H9 (cell line): ENCODE measurements around the gene FBXL19. TPM values are rescaled to one million over a fixed set of nuclear protein-coding genes. Genes with fewer than 3 reads are reported as not detected.

Experiments used
- DNase-seq: peaks from one replicate; pipeline ENCODE4 v3.0.0-alpha.2; 2017
- H2AFZ ChIP-seq: one replicate; pipeline ENCODE4 v1.6.1; 2013; ENCODE audit warnings: mild to moderate bottlenecking, low read length, control low read depth, moderate library complexity
- H2AK5ac ChIP-seq: 2 replicates; pipeline ENCODE4 v1.6.1; 2013; ENCODE audit warnings: low read length, control low read depth, mixed read lengths; ENCODE audit not compliant: insufficient read length
- H2BK120ac ChIP-seq: one replicate; pipeline ENCODE4 v1.6.1; 2013; ENCODE audit warnings: low read depth, mild to moderate bottlenecking, low read length, control low read depth, inconsistent platforms; ENCODE audit not compliant: poor library complexity, severe bottlenecking
- H2BK12ac ChIP-seq: 2 replicates; pipeline ENCODE4 v1.6.1; 2013; ENCODE audit warnings: low read length, control low read depth, mixed read lengths, low read depth; ENCODE audit not compliant: insufficient read length
- H2BK15ac ChIP-seq: 2 replicates; pipeline ENCODE4 v1.6.1; 2013; ENCODE audit warnings: low read depth, low read length, control low read depth
- H2BK20ac ChIP-seq: one replicate; pipeline ENCODE4 v1.6.1; 2013; ENCODE audit warnings: low read depth, mild to moderate bottlenecking, low read length, control low read depth, inconsistent platforms; ENCODE audit not compliant: poor library complexity, severe bottlenecking
- H2BK5ac ChIP-seq: 2 replicates; pipeline ENCODE4 v1.6.1; 2013; ENCODE audit warnings: low read length, control low read depth, mixed read lengths; ENCODE audit not compliant: insufficient read length
- H3K14ac ChIP-seq: 2 replicates; pipeline ENCODE4 v1.6.1; 2013; ENCODE audit warnings: low read length, control low read depth; ENCODE audit not compliant: insufficient read depth
- H3K18ac ChIP-seq: 2 replicates; pipeline ENCODE4 v1.6.1; 2013; ENCODE audit warnings: low read depth, mild to moderate bottlenecking, mixed read lengths, low read length, control low read depth; ENCODE audit not compliant: insufficient read length
- H3K23ac ChIP-seq: 2 replicates; pipeline ENCODE4 v1.6.1; 2013; ENCODE audit warnings: low read length, control low read depth, mixed read lengths, low read depth; ENCODE audit not compliant: insufficient read length
- H3K23me2 ChIP-seq: 2 replicates; pipeline ENCODE4 v1.6.1; 2013; ENCODE audit warnings: low read depth, mild to moderate bottlenecking, mixed read lengths, low read length, control low read depth; ENCODE audit not compliant: insufficient read length, poor library complexity, severe bottlenecking
- H3K27ac ChIP-seq: 2 replicates; pipeline ENCODE4 v1.5.1; 2013; ENCODE audit warnings: low read length, control low read depth, mixed read lengths, low read depth; ENCODE audit not compliant: insufficient read length
- H3K27me3 ChIP-seq: 2 replicates; pipeline ENCODE4 v1.6.1; 2013; ENCODE audit warnings: low read length, control low read depth, inconsistent platforms; ENCODE audit not compliant: insufficient read depth
- H3K4ac ChIP-seq: 2 replicates; pipeline ENCODE4 v1.6.1; 2013; ENCODE audit warnings: low read depth, mild to moderate bottlenecking, control low read depth, inconsistent platforms, low read length, moderate library complexity
- H3K4me1 ChIP-seq: 2 replicates; pipeline ENCODE4 v1.6.1; 2013; ENCODE audit warnings: low read length, control low read depth, inconsistent platforms; ENCODE audit not compliant: insufficient read depth
- H3K4me2 ChIP-seq: 2 replicates; pipeline ENCODE4 v1.6.1; 2013; ENCODE audit warnings: low read length, control low read depth, mixed read lengths; ENCODE audit not compliant: insufficient read length, insufficient read depth
- H3K56ac ChIP-seq: 2 replicates; pipeline ENCODE4 v1.6.1; 2013; ENCODE audit warnings: low read depth, mild to moderate bottlenecking, mixed read lengths, low read length, control low read depth; ENCODE audit not compliant: insufficient read length
- H3K79me1 ChIP-seq: 2 replicates; pipeline ENCODE4 v1.6.1; 2013; ENCODE audit warnings: low read depth, mild to moderate bottlenecking, moderate library complexity, low read length, control low read depth, inconsistent platforms; ENCODE audit not compliant: insufficient read depth, poor library complexity, severe bottlenecking
- H3K79me2 ChIP-seq: 2 replicates; pipeline ENCODE4 v1.6.1; 2013; ENCODE audit warnings: low read length, control low read depth, inconsistent platforms; ENCODE audit not compliant: insufficient read depth
- H3K9ac ChIP-seq: 2 replicates; pipeline ENCODE4 v1.6.1; 2013; ENCODE audit warnings: low read length, control low read depth, mixed read lengths; ENCODE audit not compliant: insufficient read length; ENCODE audit errors: extremely low read depth
- H3K9me3 ChIP-seq: one replicate; pipeline ENCODE4 v1.6.1; 2013; ENCODE audit warnings: low read depth, low read length, inconsistent platforms; ENCODE audit not compliant: control insufficient read depth
- H3T11ph ChIP-seq: one replicate; pipeline ENCODE4 v1.6.1; 2013; ENCODE audit warnings: mild to moderate bottlenecking, low read length, control low read depth, inconsistent platforms
- H4K20me1 ChIP-seq: one replicate; pipeline ENCODE4 v1.6.1; 2013; ENCODE audit not compliant: control insufficient read depth, insufficient read length, insufficient read depth
- H4K5ac ChIP-seq: 2 replicates; pipeline ENCODE4 v1.6.1; 2013; ENCODE audit warnings: low read depth, mild to moderate bottlenecking, mixed read lengths, low read length, control low read depth; ENCODE audit not compliant: insufficient read length
- H4K8ac ChIP-seq: replicated peaks from 2 replicates; pipeline ENCODE4 v1.6.1; 2013; ENCODE audit warnings: low read length, control low read depth, mixed read lengths, low read depth; ENCODE audit not compliant: insufficient read length
- H4K91ac ChIP-seq: 2 replicates; pipeline ENCODE4 v1.6.1; 2013; ENCODE audit warnings: low read depth, mild to moderate bottlenecking, moderate library complexity, mixed read lengths, low read length, control low read depth; ENCODE audit not compliant: insufficient read length
- H3K27ac Mint-ChIP-seq, 3 experiments: 2 replicates in 2 of 3; 3 replicates in 1 of 3; pipeline ENCODE4 v1.8.0; 2020 to 2021; ENCODE audit warnings: mixed read lengths in 3 of 3, mild to moderate bottlenecking in 1 of 3, moderate library complexity in 1 of 3
- H3K27me3 Mint-ChIP-seq: 2 replicates; pipeline ENCODE4 v1.8.0; 2021; ENCODE audit warnings: low read depth, mild to moderate bottlenecking, moderate library complexity, mixed read lengths
- H3K36me3 Mint-ChIP-seq, 3 experiments: 2 replicates in 2 of 3; 3 replicates in 1 of 3; pipeline ENCODE4 v1.8.0; 2020 to 2021; ENCODE audit warnings: low read depth in 3 of 3, mixed read lengths in 3 of 3; ENCODE audit not compliant: insufficient read depth in 1 of 3
- H3K4me1 Mint-ChIP-seq, 2 experiments: 2 replicates each; pipeline ENCODE4 v1.8.0; 2020; ENCODE audit warnings: mixed read lengths in 2 of 2
- H3K4me3 Mint-ChIP-seq, 2 experiments: 2 replicates in 1 of 2; 3 replicates in 1 of 2; pipeline ENCODE4 v1.8.0; 2020 to 2021; ENCODE audit warnings: mild to moderate bottlenecking in 2 of 2, mixed read lengths in 2 of 2, moderate library complexity in 1 of 2
- H3K9me3 Mint-ChIP-seq, 2 experiments: 2 replicates in 1 of 2; 3 replicates in 1 of 2; pipeline ENCODE4 v1.8.0; 2020; ENCODE audit warnings: mild to moderate bottlenecking in 2 of 2, mixed read lengths in 2 of 2, moderate library complexity in 1 of 2
- WGBS: extraction: QIAGEN DNeasy Blood & Tissue Kit; methylation state at CpG from one replicate; pipeline ENCODE4 v1.1.7; 2013; ENCODE audit warnings: missing lambda C conversion rate, low lambda C conversion rate, mixed read lengths; ENCODE audit not compliant: insufficient read length; ENCODE audit errors: extremely low coverage; 5-methylcytosine and 5-hydroxymethylcytosine counted together
- total RNA-seq: library from RNA; stranded (reverse); gene quantifications from 2 replicates; pipeline ENCODE4 v1.2.1, GENCODE V29; 2021
- TF ChIP-seq, protein P1 (sequence below): fragments of 200-600 bp; sonication (generic); conservative IDR thresholded peaks from 3 replicates; pipeline ENCODE4 v1.8.0; 2021; ENCODE audit warnings: antibody characterized with exemption, mild to moderate bottlenecking

Gene FBXL19
- total RNA-seq, 1 experiment from 2014 or later = 66.8 TPM

DNA sequence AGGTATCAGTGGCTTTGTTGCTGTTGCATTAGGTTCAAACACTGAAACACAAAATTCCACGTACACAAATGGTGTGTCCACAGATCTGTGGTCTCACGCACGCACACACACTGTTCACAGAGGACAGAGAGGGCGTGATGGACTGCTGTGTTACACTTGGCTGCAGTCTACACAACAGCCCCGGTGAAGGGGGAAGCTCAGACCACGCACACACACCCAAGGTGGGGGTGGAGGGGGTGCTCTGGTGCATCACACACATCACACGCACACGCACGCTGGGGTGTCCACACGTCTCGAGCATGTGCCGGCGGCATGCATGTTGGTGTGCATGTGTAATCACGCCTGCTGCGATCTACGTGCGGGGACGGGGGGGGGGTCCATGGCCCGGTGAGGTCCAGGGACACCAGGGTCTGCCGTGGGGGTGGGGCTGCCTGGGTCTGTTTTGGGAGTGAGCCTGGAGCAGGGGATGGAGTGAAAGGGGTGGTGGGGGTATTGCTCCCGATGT lies 69.0 kb downstream of the FBXL19 start:
- H2BK20ac ChIP-seq = no peak overlapping the region
- no peak overlapping the region for H2BK15ac ChIP-seq
- Mint-ChIP-seq H3K27ac (no peak overlapping the region), H3K9me3 (no peaks in the 10 kb centered on the region), H3K36me3 (peaks cover 0 to 9% (median 2%) of the 10 kb centered on the region in 3 experiments; a peak in 2 of 7 replicates), H3K4me1 (peaks cover 7 to 11% of the 10 kb centered on the region in 2 experiments), H3K4me3 (no peak overlapping the region), H3K27me3 (peaks cover 4% of the 10 kb centered on the region)
- no peak overlapping the region for H3K14ac ChIP-seq
- no peaks in the 10 kb centered on the region for H3K79me1 ChIP-seq
- H4K5ac ChIP-seq = no peak overlapping the region
- H3K56ac ChIP-seq = no peak overlapping the region
- H3K9ac ChIP-seq = no peak overlapping the region
- H3K27ac ChIP-seq = no peak overlapping the region
- no peaks in the 10 kb centered on the region for H3K27me3 ChIP-seq
- H2BK5ac ChIP-seq = no peak overlapping the region
- no peak overlapping the region for H3K18ac ChIP-seq
- no peak overlapping the region for H2BK120ac ChIP-seq
- TF ChIP-seq, protein P1, sequence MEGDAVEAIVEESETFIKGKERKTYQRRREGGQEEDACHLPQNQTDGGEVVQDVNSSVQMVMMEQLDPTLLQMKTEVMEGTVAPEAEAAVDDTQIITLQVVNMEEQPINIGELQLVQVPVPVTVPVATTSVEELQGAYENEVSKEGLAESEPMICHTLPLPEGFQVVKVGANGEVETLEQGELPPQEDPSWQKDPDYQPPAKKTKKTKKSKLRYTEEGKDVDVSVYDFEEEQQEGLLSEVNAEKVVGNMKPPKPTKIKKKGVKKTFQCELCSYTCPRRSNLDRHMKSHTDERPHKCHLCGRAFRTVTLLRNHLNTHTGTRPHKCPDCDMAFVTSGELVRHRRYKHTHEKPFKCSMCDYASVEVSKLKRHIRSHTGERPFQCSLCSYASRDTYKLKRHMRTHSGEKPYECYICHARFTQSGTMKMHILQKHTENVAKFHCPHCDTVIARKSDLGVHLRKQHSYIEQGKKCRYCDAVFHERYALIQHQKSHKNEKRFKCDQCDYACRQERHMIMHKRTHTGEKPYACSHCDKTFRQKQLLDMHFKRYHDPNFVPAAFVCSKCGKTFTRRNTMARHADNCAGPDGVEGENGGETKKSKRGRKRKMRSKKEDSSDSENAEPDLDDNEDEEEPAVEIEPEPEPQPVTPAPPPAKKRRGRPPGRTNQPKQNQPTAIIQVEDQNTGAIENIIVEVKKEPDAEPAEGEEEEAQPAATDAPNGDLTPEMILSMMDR = no peak
- H4K91ac ChIP-seq = no peak overlapping the region
- H2AFZ ChIP-seq = no peak overlapping the region
- H3K79me2 ChIP-seq = no peaks in the 10 kb centered on the region
- DNase-seq = no peak
- no peaks in the 10 kb centered on the region for H3K9me3 ChIP-seq
- H4K8ac ChIP-seq = no peak overlapping the region
- no peak overlapping the region for H3K4me2 ChIP-seq
- no peak overlapping the region for H3K4ac ChIP-seq
- H3K23ac ChIP-seq = no peak overlapping the region
- no peak overlapping the region for H2BK12ac ChIP-seq
- no peak overlapping the region for H3T11ph ChIP-seq
- WGBS = no CpG with 5 or more reads among the region's 21 CpGs
- no peak overlapping the region for H2AK5ac ChIP-seq
- peaks cover 9% of the 10 kb centered on the region for H3K23me2 ChIP-seq
- H4K20me1 ChIP-seq = no peaks in the 10 kb centered on the region
- H3K4me1 ChIP-seq = no peaks in the 10 kb centered on the region
